MM.1S (cell line): ENCODE data around the gene WDR82.

Experiments used
- DNase-seq: peaks from one replicate; pipeline ENCODE4 v3.0.0-alpha.2; 2015
- H2AFZ ChIP-seq: fragments of 300-600 bp; sonication (generic); 2 replicates; pipeline ENCODE4 v1.6.0; 2016; ENCODE audit warnings: antibody characterized with exemption, low read length
- H3F3A ChIP-seq: fragments of 300-600 bp; sonication (generic); 2 replicates; pipeline ENCODE4 v1.6.1; 2016; ENCODE audit warnings: mild to moderate bottlenecking, antibody characterized with exemption, low read length, moderate library complexity, mixed read lengths; ENCODE audit not compliant: insufficient read depth
- H3K27ac ChIP-seq: fragments of 300-600 bp; sonication (generic); 2 replicates; pipeline ENCODE4 v1.5.1; 2016; ENCODE audit warnings: mild to moderate bottlenecking, low read length
- H3K27me3 ChIP-seq: fragments of 300-600 bp; sonication (generic); replicated peaks from 2 replicates; pipeline ENCODE4 v1.6.0; 2016; ENCODE audit warnings: low read length; ENCODE audit not compliant: insufficient read depth
- H3K36me3 ChIP-seq: fragments of 300-600 bp; sonication (generic); replicated peaks from 2 replicates; pipeline ENCODE4 v1.6.1; 2016; ENCODE audit warnings: mild to moderate bottlenecking, low read length, mixed read lengths; ENCODE audit not compliant: insufficient read depth
- H3K4me1 ChIP-seq: fragments of 300-600 bp; sonication (generic); 2 replicates; pipeline ENCODE4 v1.6.1; 2016; ENCODE audit warnings: low read length, mixed read lengths
- H3K4me2 ChIP-seq: fragments of 300-600 bp; sonication (generic); 2 replicates; pipeline ENCODE4 v1.6.0; 2016; ENCODE audit warnings: low read depth, low read length
- H3K4me3 ChIP-seq: fragments of 300-600 bp; sonication (generic); 2 replicates; pipeline ENCODE4 v1.5.1; 2016; ENCODE audit warnings: low read length, mixed read lengths
- H3K79me2 ChIP-seq: fragments of 300-600 bp; sonication (generic); 2 replicates; pipeline ENCODE4 v1.6.1; 2016; ENCODE audit warnings: mixed run types, low read length, mixed read lengths
- H3K9ac ChIP-seq: fragments of 300-600 bp; sonication (generic); 2 replicates; pipeline ENCODE4 v1.6.1; 2016; ENCODE audit warnings: low read length, mixed read lengths
- H3K9me2 ChIP-seq: fragments of 300-600 bp; sonication (generic); replicated peaks from 2 replicates; pipeline ENCODE4 v1.6.1; 2016; ENCODE audit warnings: mild to moderate bottlenecking, low read length, mixed read lengths; ENCODE audit not compliant: insufficient read depth
- H3K9me3 ChIP-seq: fragments of 300-600 bp; sonication (generic); replicated peaks from 2 replicates; pipeline ENCODE4 v1.6.1; 2016; ENCODE audit warnings: mild to moderate bottlenecking, low read length, mixed read lengths; ENCODE audit not compliant: insufficient read depth
- H4K20me1 ChIP-seq: fragments of 300-600 bp; sonication (generic); 2 replicates; pipeline ENCODE4 v1.6.1; 2016; ENCODE audit warnings: mild to moderate bottlenecking, low read length, moderate library complexity, mixed read lengths; ENCODE audit not compliant: insufficient read depth
- CTCF ChIP-seq: fragments of 300-600 bp; sonication (generic); IDR thresholded peaks from 2 replicates; pipeline ENCODE4 v1.5.1; 2016; ENCODE audit warnings: antibody characterized with exemption, low read length, mixed read lengths
- EZH2 ChIP-seq: fragments of 300-600 bp; sonication (generic); optimal IDR thresholded peaks from 2 replicates; pipeline ENCODE3; 2017; ENCODE audit warnings: low read depth, mild to moderate bottlenecking, antibody characterized with exemption, low read length, mixed read lengths
- EZH2phosphoT487 ChIP-seq: fragments of 300-600 bp; sonication (generic); IDR thresholded peaks from 2 replicates; pipeline ENCODE4 v1.6.1; 2018; ENCODE audit warnings: antibody characterized with exemption, low read length

The WDR82 gene

DNA sequence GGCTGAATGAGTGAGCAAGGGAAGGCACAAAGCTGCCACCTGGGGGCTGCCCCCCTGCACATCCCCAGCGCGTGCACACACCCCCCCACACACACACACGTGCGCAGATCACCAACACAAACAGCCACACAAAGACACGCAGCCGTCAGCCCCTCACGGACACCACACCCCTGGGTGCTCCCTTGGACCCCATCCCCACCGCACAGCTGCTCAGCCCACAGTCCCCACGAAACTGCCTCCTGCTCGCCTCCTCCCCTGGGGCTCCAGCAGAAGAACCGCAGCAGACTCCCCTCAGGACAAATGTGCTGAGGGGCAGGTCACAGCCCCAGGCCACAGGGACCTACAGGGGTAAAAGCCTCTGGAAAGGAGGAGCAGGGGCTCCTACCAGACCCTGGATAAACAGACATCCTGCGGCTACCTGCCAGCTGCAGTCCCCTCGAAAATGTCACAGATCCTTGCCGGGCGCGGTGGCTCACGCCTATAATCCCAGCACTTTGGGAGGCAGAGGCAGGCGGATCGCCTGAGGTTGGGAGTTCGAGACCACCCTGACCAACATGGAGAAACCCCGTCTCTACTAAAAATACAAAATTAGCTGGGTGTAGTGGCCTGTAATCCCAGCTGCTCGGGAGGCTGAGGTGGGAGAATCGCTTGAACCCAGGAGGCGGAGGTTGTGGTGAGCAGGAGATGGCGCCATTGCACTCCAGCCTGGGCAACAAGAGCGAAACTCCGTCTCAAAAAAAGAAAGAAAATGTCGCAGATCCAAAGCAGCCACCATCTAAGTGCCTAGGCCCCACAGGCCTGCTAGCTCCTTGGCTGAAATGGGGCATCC, 46.0 kb downstream of the WDR82 start:
- H3K9me3 ChIP-seq = no peaks in the 10 kb centered on the region
- no peak overlapping the region for H3K4me2 ChIP-seq
- H3K4me1 ChIP-seq = 0 out of 2 replicates have a peak, but pooled peaks cover 10% of the 10 kb centered on the region
- H3F3A ChIP-seq = no peaks in the 10 kb centered on the region
- H3K9ac ChIP-seq = no peak overlapping the region
- H4K20me1 ChIP-seq = no peaks in the 10 kb centered on the region
- peaks cover 14% of the 10 kb centered on the region for H3K79me2 ChIP-seq
- DNase-seq = no peak
- TF ChIP-seq CTCF = no peak
- TF ChIP-seq EZH2 = no peak
- no peak for TF ChIP-seq EZH2phosphoT487
- H3K27ac ChIP-seq = no peak overlapping the region
- H2AFZ ChIP-seq = no peak overlapping the region
- no peaks in the 10 kb centered on the region for H3K27me3 ChIP-seq
- H3K36me3 ChIP-seq = no peaks in the 10 kb centered on the region
- H3K9me2 ChIP-seq = no peaks in the 10 kb centered on the region
- H3K4me3 ChIP-seq = no peak overlapping the region

DNA sequence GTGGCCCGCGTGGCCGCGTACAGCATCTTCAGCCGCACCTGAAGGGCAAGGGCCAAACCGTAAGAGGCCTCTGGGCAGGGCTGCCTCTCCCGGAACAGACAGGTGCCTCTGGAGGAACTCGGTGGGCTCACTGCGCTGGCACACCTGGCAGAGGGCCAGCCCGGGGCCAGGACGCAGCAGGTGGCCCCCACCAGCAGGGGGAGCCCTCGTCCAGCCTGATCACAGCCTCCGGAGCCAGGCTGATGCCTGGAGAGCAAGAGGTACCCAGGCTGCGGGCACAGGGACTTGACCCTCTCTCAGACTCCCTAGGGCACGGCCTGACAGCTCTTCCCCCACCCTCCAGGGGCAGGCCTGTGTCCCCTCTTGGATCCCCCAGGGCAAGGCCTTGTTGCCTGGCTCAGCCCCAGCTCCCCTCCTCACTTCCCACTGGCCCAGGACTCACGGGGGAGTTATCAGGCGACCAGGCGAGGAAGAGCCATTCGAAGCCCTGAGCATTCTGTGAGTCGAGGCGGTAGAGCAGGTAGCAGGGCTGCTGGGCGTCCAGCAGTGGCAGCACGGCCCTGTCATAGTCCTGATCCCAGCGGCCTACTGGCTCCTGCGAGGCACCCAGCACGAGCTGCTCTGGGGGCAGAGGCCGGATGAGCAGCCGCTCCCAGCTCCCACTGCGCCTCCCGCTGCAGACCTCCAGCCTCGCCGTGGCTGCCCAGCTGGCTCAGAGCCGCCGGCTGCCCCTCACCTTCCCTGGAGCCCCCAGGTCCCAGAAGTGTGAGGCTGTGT, 46.8 kb downstream of the WDR82 start:
- Histone ChIP-seq H3K9ac (no peak overlapping the region), H3K27ac (no peak overlapping the region), H2AFZ (no peak overlapping the region)

DNA sequence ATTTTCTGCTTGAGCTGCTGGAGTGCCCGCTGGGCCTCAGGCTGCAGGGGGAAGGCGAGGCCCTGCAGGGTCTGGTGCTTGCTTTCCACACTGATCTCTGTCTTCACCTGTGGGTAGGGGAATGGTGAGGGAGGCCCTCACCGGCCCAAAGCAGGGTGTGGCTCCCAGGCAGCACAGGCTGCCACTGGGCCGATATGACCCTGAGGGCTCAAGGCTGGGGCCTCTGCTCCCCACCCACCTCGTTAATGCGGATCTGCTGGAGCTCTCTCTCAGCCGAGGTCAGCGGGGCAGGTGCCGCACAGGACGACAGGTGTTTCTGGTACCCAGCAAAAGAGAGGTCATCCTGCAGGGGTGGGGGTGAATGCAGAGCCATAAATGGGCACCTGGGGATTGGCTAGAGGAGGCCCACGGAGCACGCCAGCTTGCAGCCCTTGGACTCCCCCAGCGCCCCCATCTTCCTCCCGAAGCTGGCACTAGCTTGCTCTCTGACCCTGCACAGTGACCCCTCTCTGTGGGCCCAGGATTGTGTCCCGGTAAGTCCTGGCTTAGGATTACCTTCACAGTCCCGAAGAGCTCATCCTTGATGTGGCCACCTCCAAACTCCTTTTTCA, 47.5 kb downstream of the WDR82 start:
- no peaks in the 10 kb centered on the region for H3K36me3 ChIP-seq
- H3K27me3 ChIP-seq = no peaks in the 10 kb centered on the region
- no peak overlapping the region for H3K4me2 ChIP-seq
- H3K9me2 ChIP-seq = no peaks in the 10 kb centered on the region
- 0 out of 2 replicates have a peak, but pooled peaks cover 3% of the 10 kb centered on the region for H3K79me2 ChIP-seq
- H3K27ac ChIP-seq = no peak overlapping the region
- peaks cover 9% of the 10 kb centered on the region for H3K4me1 ChIP-seq
- H4K20me1 ChIP-seq = no peaks in the 10 kb centered on the region
- H3K9ac ChIP-seq = no peak overlapping the region
- no peak overlapping the region for H2AFZ ChIP-seq
- TF ChIP-seq EZH2phosphoT487 = no peak
- TF ChIP-seq EZH2 = no peak
- no peak for TF ChIP-seq CTCF
- DNase-seq = no peak
- no peak overlapping the region for H3K4me3 ChIP-seq
- no peaks in the 10 kb centered on the region; the same call in 1 of the 2 replicates for H3F3A ChIP-seq
- no peaks in the 10 kb centered on the region for H3K9me3 ChIP-seq

More for the DNA sequence above, 46.8 kb downstream of the WDR82 start:
- no peak overlapping the region for H3K4me3 ChIP-seq
- H3K9me3 ChIP-seq = no peaks in the 10 kb centered on the region
- no peaks in the 10 kb centered on the region for H4K20me1 ChIP-seq
- peaks cover 8% of the 10 kb centered on the region for H3K79me2 ChIP-seq
- no peaks in the 10 kb centered on the region for H3K27me3 ChIP-seq
- TF ChIP-seq CTCF (peak; percentile 93), EZH2 (no peak)
- no peak overlapping the region for H3K4me2 ChIP-seq
- peaks cover 6% of the 10 kb centered on the region for H3K4me1 ChIP-seq
- no peaks in the 10 kb centered on the region; the same call in 1 of the 2 replicates for H3F3A ChIP-seq
- H3K36me3 ChIP-seq = no peaks in the 10 kb centered on the region
- peak; percentile 73 for DNase-seq
- H3K9me2 ChIP-seq = no peaks in the 10 kb centered on the region
